ENCODE data around the gene KLF1.

GRCh38 chr19:12921047-12921446 is 34.0 kb upstream of the KLF1 start:
- TF ChIP-seq POLR2A (IDR thresholded peaks at IDR 0.05) (no peak), POLR2AphosphoS5 (IDR thresholded peaks at IDR 0.05) (no peak)
- TF ChIP-seq, protein P1, sequence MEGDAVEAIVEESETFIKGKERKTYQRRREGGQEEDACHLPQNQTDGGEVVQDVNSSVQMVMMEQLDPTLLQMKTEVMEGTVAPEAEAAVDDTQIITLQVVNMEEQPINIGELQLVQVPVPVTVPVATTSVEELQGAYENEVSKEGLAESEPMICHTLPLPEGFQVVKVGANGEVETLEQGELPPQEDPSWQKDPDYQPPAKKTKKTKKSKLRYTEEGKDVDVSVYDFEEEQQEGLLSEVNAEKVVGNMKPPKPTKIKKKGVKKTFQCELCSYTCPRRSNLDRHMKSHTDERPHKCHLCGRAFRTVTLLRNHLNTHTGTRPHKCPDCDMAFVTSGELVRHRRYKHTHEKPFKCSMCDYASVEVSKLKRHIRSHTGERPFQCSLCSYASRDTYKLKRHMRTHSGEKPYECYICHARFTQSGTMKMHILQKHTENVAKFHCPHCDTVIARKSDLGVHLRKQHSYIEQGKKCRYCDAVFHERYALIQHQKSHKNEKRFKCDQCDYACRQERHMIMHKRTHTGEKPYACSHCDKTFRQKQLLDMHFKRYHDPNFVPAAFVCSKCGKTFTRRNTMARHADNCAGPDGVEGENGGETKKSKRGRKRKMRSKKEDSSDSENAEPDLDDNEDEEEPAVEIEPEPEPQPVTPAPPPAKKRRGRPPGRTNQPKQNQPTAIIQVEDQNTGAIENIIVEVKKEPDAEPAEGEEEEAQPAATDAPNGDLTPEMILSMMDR (IDR thresholded peaks at IDR 0.05), result no peak
